Measurements from ENCODE around the gene SIPA1L3. TPM values are rescaled to one million over a fixed set of nuclear protein-coding genes. Genes with fewer than 3 reads are reported as not detected.

SIPA1L3 gene
- total and polyA plus RNA-seq, 9 of the 15 experiments (the other 6 are each of a cell fraction or from before 2014, with no cell fraction given), result 0.01 to 6.1 (median 2.5) TPM

DNA sequence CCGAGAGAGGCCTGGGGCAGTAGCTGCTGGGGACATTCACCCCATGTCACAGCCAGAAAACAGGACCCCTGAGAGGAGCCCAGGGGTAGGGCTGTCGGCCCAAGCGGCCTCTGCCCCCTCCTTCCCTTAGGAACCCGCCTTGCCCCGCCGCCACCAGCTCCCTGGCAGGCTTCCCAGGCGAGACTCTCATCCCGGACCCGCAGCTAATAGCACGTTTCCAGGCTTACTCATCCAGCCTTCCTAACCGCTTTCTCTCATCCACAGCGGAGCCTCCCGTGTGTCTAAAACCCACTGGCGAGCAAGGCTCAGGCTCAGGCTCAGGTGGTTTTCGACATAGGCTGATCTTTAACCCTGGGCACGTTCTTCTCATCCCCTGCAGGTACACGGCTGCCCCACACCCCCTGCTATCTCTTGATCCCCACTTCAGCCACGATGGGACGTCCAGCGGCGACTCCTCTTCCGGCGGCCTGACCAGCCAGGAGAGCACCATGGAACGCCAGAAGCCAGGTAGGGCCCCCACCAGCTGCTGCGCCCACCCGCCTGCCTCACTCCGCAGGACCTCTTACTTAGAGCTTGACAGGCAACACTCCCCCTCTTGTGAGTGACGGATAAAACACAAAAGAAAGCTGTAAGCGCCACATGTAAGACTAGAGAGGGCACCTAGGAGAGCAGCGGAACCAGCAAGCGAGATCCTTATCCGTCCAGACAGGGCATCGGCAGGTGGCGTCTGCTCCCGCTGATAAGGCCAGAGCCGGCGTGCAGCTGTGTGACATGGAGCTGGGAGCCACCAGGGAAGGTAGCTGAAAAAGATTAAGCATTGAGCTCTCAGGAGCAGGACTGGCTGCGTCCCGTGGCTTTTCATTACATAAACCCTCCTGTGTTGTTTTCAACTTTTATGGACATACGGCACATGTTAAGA is 245.7 kb downstream of the SIPA1L3 start (continued):
- TF ChIP-seq ATF4 (CRISPR knock-in tag; IDR thresholded peaks at IDR 0.05) (no peak), EGR1 (conservative IDR thresholded peaks at IDR 0.05) (no peak), SMARCA5 (IDR thresholded peaks at IDR 0.05) (no peak), SNAPC5 (CRISPR knock-in tag; IDR thresholded peaks at IDR 0.05) (no peak), PHB2 (IDR thresholded peaks at IDR 0.05; ENCODE audit: low read depth) (0 out of 2 replicates have a peak, but pooled peaks have one; percentile 51), ZKSCAN8 (CRISPR knock-in tag; IDR thresholded peaks at IDR 0.05) (no peak; the same call in 1 of the 2 replicates), ZC3H4 (CRISPR knock-in tag; IDR thresholded peaks at IDR 0.05; ENCODE audit: borderline replicate concordance) (no peak), BACH1 (tag; IDR thresholded peaks at IDR 0.05) (no peak), RBM22 (IDR thresholded peaks at IDR 0.05; ENCODE audit: low read depth, low read length, poor library complexity, severe bottlenecking) (no peak), DIDO1 (tag; IDR thresholded peaks at IDR 0.05; ENCODE audit: low read depth) (no peak; the same call in 1 of the 2 replicates), HNRNPLL (IDR thresholded peaks at IDR 0.05; ENCODE audit: low read depth, low read length, poor library complexity, severe bottlenecking) (no peak), ZNF507 (tag; conservative IDR thresholded peaks at IDR 0.05) (no peak), TFAM (CRISPR knock-in tag; conservative IDR thresholded peaks at IDR 0.05) (no peak), ZNF668 (CRISPR knock-in tag; IDR thresholded peaks at IDR 0.05) (no peak), ZNF77 (CRISPR knock-in tag; IDR thresholded peaks at IDR 0.05) (no peak), ILK (tag; IDR thresholded peaks at IDR 0.05; ENCODE audit: borderline replicate concordance, low read depth) (no peak), TCF7 (IDR thresholded peaks at IDR 0.05; ENCODE audit: borderline replicate concordance) (no peak), CREB3 (tag; conservative IDR thresholded peaks at IDR 0.05; ENCODE audit: low read depth) (0 out of 2 replicates have a peak, but pooled peaks have one; percentile 35), ZNF766 (CRISPR knock-in tag; conservative IDR thresholded peaks at IDR 0.05) (peak; percentile 52; the same call in 1 of the 2 replicates), DPF2 (IDR thresholded peaks at IDR 0.05) (peak; percentile 90)
- TF ChIP-seq, protein P1, sequence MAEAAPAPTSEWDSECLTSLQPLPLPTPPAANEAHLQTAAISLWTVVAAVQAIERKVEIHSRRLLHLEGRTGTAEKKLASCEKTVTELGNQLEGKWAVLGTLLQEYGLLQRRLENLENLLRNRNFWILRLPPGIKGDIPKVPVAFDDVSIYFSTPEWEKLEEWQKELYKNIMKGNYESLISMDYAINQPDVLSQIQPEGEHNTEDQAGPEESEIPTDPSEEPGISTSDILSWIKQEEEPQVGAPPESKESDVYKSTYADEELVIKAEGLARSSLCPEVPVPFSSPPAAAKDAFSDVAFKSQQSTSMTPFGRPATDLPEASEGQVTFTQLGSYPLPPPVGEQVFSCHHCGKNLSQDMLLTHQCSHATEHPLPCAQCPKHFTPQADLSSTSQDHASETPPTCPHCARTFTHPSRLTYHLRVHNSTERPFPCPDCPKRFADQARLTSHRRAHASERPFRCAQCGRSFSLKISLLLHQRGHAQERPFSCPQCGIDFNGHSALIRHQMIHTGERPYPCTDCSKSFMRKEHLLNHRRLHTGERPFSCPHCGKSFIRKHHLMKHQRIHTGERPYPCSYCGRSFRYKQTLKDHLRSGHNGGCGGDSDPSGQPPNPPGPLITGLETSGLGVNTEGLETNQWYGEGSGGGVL (CRISPR knock-in tag; IDR thresholded peaks at IDR 0.05), result no peak
- TF ChIP-seq, protein P2, sequence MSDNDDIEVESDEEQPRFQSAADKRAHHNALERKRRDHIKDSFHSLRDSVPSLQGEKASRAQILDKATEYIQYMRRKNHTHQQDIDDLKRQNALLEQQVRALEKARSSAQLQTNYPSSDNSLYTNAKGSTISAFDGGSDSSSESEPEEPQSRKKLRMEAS (CRISPR knock-in tag; IDR thresholded peaks at IDR 0.05), result peak; percentile 34; the same call in 1 of the 2 replicates
- TF ChIP-seq, protein P3, sequence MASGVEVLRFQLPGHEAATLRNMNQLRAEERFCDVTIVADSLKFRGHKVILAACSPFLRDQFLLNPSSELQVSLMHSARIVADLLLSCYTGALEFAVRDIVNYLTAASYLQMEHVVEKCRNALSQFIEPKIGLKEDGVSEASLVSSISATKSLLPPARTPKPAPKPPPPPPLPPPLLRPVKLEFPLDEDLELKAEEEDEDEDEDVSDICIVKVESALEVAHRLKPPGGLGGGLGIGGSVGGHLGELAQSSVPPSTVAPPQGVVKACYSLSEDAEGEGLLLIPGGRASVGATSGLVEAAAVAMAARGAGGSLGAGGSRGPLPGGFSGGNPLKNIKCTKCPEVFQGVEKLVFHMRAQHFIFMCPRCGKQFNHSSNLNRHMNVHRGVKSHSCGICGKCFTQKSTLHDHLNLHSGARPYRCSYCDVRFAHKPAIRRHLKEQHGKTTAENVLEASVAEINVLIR (CRISPR knock-in tag; IDR thresholded peaks at IDR 0.05), result no peak

Measured in K562 (cell line).